NCI-H2029 treated with DMSO at 0.1 percent for 48 hours (cell line): ENCODE data around the gene ACVR2A.

Experiments
- DNase-seq: peaks from one replicate; lab custom pipeline; 2025; lab: John Stamatoyannopoulos, UW

Gene ACVR2A

DNA sequence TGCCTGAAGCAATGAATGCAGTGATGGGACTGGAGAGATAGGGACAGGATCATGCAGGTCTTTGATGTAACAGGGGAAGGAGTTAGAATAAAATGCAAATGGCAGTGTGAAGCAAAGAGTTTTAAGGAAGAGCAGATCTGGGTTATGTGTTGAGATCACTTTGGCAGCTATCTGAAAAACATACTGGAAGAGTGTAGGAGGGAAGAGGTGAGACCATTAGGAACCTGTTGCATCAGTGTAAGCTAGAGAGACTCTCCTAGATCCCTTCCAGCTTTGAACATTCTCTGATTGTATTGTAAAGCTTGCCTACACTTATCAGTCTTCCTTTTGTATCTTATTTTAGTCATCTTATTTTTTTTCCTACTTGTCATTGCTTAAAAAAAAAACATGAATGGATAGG, 10.5 kb downstream of the ACVR2A start:
- DNase-seq, result no peak

DNA sequence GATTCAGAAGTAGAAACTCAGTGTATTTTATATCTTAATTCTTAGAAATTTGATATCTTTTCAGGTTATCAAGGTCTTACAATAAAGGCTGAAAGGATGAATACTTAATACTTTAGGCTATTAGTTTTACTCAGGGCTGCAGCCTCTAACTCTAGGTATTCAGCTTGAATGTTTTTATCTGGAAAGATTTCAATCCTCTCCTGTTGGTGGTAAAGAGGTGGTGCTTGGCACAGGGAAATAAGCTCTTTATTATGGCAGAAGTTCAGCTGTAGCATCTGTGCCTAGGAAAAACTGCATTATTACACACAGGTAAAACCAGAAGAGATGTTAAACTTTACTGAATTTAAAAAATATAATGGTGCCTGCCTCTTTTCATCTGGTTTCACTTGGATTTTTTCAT, 11.1 kb downstream of the ACVR2A start:
- DNase-seq, result no peak

DNA sequence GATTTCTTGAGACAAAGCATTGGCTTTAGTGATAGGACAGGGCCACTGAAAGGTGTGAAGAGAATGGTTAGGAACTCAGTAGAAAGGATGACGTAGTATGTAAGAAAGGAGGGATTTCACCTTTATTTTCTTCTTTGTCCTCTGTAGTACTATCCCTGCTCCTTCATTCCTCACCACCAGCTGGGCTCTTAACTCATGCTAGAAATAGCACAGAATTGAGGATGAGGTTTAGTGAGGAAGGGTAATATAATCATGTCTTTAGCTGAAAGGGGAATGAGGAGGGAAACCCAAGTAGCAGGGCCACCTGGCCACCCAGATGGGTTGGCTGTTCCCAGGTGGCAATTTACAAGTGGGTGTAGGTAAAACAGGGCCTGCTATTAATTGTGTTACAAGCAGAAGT, 15.2 kb downstream of the ACVR2A start:
- DNase-seq, result peak; percentile 39

- no peak for DNase-seq
Observed at GRCh38 chr2:147862859-147863516, 18.2 kb downstream of the ACVR2A start.

GRCh38 chr2:147863835-147864234, 19.0 kb downstream of the ACVR2A start:
- no peak for DNase-seq

- no peak for DNase-seq
Observed at GRCh38 chr2:147865560-147865959, 20.7 kb downstream of the ACVR2A start.

- DNase-seq, result no peak
Observed at GRCh38 chr2:147867050-147867449, 22.2 kb downstream of the ACVR2A start.

DNA sequence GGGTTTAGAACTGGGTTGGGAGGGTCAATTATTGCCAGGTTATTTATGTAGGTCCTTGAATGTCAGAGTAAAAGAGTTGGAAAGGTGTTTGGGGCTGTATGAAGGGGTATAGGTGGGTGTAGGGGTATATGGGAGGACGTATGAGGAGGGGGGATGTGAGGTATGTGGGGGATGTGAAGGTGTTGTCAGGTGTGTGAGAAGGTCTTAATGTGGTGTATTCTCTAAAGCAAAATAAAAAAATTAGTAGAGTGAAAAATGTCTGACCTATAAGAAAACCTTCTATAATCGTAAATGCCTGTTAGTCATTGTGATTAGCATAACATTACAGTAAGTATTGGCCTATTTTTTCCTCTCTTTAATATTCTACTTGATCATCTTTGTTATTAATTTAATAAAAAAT, 25.1 kb downstream of the ACVR2A start:
- DNase-seq, result no peak

DNA sequence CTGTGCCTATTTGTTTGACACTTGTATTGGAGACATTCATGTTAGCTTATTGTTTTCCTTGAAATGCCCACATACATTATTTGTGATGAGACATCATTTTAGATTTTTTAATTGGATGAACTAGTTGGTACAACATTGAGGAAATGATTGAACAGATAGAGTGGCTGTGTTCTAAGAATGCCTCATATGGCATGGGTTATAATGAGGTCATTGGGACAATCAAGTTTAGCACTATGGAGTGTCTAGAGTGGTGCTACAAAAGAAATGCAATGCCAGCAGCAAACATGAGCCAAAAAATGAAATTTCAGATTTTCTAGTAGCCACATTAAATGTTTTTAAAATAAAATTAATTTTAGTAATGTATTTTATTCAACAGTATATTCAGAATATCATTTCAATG, 28.1 kb downstream of the ACVR2A start:
- DNase-seq, result no peak

DNA sequence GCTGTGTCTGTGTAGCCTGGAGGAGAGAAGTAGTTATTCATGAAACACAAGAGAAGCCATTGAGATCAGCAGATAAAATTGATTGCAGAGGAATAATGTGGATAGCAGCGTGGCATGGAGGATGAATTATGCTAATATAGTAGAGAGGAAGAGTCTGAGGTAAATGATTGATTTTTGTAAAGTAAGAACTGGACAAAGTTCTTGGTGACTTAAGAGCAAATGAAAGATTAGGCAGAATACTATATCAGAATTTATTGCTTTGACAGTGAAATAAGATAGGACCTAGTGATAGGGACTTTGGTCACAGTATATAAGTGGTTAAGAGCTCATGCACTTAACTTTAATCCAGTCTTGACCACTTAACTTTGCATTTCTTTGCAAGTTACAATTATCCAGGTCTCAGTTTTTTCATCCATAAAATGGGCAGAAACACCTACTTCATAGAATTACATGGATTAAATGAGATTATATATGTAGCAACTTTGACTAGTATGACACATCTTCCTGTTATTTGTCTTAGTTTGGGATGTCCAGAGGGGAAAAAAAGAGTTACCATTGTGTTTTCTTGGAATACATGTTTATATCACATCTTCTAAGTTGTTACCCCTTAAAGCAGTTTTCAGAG, 29.1 kb downstream of the ACVR2A start:
- no peak for DNase-seq

GRCh38 chr2:147879846-147880245, 35.0 kb downstream of the ACVR2A start:
- no peak for DNase-seq

- DNase-seq, result no peak
Observed at GRCh38 chr2:147882631-147883030, 37.8 kb downstream of the ACVR2A start.

- no peak for DNase-seq
Observed at GRCh38 chr2:147884830-147885229, 40.0 kb downstream of the ACVR2A start.

DNA sequence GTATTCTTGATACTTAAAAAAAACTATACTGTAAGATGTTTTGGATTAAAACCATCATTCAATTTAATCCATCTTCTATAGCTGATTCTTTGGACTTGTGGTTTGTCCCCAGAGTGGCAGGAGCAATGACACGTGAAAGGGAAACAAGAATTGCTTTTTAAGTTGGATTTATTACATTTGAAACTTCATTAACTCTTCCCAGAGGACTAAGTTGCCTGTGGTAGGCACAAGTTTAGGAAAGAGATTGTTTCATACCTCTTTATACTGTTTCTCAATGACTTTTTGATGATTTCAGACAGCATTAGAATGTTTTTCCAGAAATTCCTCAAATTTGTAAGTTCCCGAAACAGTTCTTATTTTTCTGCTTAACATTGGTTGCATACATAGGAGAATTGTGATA, 41.3 kb downstream of the ACVR2A start:
- no peak for DNase-seq

- no peak for DNase-seq
Observed at GRCh38 chr2:147888680-147889079, 43.9 kb downstream of the ACVR2A start.

DNA sequence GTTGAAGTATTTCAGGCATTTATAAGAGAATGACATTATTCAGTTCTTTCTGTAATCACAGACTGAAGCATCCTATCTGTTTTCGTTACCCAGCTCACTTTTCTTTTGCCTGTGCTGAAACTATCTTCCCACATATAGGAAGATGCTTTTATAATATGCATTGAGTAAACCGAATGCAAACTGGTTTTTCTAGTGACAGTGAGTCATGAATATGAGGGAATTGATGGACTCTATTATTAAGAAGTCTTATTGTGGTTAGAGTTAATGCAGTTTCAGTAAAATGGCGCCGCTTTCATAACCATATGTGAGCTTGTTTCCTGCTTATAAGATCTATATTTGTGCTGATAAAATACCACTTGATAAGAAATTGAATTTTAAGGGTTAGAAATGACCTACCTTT, 59.2 kb downstream of the ACVR2A start:
- no peak for DNase-seq

DNA sequence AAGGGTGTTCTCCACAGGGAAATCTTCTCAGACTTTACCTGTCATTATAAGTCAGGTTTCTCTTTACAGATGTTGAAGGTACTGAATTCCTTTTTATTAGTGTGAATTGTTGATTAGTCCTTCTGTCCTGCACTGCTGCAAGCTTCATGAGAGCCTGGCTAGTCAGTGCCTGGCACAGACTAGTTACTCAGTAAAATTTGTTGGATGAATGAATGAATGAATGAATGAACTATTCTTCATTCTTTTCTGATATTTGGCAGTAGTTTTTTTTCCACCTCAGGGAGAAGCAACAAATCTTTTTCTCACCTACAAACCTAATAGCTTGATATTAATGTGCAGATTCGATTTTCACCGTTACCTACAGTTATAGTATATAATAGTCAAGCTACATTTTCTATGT, 64.3 kb downstream of the ACVR2A start:
- no peak for DNase-seq

GRCh38 chr2:147910990-147911473, 66.2 kb downstream of the ACVR2A start:
- DNase-seq, result peak; percentile 67

- DNase-seq, result peak; percentile 18
Observed at GRCh38 chr2:147913701-147914480, 69.1 kb downstream of the ACVR2A start.

- DNase-seq, result no peak
Observed at GRCh38 chr2:147916067-147916466, 71.2 kb downstream of the ACVR2A start.

DNA sequence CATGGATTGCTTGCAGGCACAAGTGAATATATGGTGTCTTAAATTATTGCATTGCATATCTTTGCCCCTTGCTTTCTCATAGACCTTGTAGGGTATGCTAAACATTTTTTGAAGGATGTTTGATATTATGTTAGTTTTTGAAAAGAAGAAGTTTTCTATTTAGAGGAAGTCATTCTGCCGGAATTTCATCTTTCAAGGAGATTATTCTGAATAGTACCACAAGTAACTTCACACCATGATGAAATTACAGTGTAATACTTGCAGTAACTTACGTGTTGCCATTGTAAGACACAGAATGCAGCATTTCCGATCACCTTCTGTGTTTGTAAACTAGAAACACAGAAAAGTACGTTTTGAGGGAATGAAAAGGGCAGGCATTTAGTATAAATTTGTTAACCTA, 71.9 kb downstream of the ACVR2A start:
- DNase-seq, result no peak

- DNase-seq, result no peak
Observed at GRCh38 chr2:147917161-147917560, 72.3 kb downstream of the ACVR2A start.

DNA sequence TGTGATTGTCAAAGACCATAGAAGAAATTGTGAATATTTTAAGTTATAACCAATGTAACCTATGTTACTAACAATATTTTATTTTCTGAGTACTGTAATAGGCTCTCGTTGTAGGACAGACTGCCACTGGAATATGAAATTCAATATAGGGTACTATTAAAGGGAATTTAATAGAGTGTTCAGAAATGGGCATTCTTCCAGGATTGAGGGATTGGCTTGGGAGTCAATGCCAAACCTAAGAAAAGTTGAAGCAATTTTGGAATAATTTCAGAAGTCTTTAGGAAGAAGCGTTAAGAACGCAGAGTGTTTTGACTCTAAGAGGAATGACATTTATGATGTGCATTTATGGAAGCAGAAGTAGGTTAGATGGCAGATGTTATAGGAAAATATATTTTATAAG, 79.0 kb downstream of the ACVR2A start:
- no peak for DNase-seq
